Stimulated activated CD4-positive, alpha-beta T cell treated with anti-CD3 and anti-CD28 coated beads, Interleukin-4, amount 100 ng/mL, for 48 hours (primary cell): ENCODE data around the gene SLC28A1.
"Not testable (repeated sequence)": the region's sequence is repeated elsewhere in the genome, so short reads cannot be mapped to it uniquely, and the experiment has no call there.

Source experiments
- DNase-seq, 2 donors: peaks; one replicate each; pipeline ENCODE4 v3.0.0-alpha.2; 2020; ENCODE audit warnings: low read depth in 2 of 2

SLC28A1 gene

DNA sequence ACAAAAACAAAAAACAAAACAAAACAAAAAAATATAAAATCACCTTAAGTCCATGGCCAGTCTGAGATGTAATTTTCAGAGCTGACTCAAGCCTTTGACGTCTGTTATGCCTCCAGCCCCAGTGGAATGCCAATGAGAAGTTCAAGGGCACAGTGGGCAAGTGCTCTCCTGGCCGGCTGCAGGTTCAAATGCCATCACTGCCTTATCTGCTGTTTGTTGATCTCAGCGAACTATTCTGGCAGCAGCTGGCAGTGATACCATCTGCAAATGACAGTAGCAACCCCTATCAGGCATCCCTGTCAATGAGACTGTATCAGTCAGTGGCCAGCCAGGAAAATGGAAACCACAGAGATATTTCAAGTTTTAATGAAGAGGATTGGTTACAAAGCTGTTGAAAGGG, 86.4 kb downstream of the SLC28A1 start:
- DNase-seq: no peak

DNA sequence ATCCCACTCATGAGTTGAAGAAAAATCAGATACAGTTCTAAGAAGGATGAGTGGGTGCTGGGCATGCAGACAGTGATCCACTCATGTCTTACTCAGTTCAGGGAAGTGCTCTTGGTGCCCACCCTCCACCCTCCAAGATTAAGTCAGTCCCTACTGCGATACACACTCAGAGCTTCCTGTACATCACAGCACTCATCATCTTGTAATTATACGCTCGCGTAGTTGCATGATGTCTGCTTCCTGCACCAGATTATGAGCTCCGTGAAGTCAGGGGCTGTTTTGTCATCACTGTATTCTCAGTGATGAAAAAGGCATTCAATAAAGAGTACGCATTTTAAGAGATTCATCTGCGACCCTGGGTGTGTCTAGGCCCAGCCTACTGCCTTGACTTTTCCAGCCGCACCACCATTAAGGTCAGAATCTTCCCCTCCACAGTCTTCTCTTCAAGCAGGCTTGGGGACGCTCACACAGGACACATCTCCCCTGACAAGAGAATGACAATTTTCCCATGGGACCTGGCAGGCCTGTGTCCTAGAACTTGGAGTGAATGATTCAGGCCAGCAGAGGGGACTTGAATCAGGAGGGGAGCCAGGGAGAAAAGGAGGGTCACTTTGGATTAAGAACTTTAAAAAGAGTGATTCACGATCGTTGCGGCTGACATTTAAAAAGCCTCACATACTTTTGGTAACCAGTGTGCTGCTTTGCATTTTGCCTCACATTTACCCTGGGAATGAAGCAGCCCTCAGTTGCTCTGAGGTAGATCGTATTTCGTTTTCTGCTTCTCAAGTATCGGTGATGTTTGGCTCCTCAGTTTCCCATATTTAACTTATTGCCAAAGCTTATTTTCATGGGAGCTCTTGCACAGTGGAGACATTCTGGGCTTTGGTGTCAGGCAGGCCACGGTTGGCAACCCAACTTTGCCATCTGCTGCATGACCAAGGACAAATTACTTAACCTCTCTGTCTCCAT, 89.3 kb downstream of the SLC28A1 start:
- no peak for DNase-seq

DNA sequence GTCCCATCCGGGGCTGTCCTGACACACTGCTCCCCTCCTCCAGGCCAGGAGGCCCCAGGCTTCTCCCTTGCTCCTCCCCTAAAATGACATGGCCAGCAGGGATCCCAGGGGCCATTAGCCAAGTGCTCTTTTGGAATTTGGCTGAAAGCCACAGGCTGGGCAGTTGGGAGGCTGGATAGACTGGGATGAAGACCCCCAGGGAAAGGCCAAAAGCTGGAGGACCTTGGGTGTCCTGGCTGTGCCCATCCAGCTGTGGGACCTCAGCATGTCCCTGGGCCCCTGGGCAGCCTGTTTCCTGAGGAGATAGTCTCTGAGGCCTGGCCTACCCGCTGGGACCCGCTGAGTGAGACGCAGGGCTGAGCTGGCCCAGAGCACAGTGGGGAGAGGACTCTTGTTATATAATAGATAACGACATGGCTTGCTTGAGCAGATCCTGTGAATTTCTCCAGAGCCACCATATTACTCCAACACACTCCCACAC, 91.4 kb downstream of the SLC28A1 start:
- DNase-seq: no peak

- DNase-seq: no peak
Measured at GRCh38 chr15:84976746-84977345, 92.4 kb downstream of the SLC28A1 start.

GRCh38 chr15:84979651-84980050, 95.2 kb downstream of the SLC28A1 start:
- no peak for DNase-seq

- peak; percentile 78 to 83 for DNase-seq
Measured at GRCh38 chr15:84980196-84981053, 96.0 kb downstream of the SLC28A1 start.

- peak; percentile 92 to 94 for DNase-seq
Measured at GRCh38 chr15:84981054-84981710, 96.7 kb downstream of the SLC28A1 start.

GRCh38 chr15:84981711-84982300, 97.3 kb downstream of the SLC28A1 start, which contains the start of gene PDE8A:
PDE8A (plus strand) TSS chr15:84981856; CDS start chr15:84982163, 307 bp downstream.
- DNase-seq: peak; percentile 7 to 38

GRCh38 chr15:84982301-84982920, 97.9 kb downstream of the SLC28A1 start:
- DNase-seq: peak; percentile 32 to 36

GRCh38 chr15:84983294-84983693, 98.8 kb downstream of the SLC28A1 start:
- DNase-seq: no peak

GRCh38 chr15:84983711-84984110, 99.2 kb downstream of the SLC28A1 start:
- no peak for DNase-seq

DNA sequence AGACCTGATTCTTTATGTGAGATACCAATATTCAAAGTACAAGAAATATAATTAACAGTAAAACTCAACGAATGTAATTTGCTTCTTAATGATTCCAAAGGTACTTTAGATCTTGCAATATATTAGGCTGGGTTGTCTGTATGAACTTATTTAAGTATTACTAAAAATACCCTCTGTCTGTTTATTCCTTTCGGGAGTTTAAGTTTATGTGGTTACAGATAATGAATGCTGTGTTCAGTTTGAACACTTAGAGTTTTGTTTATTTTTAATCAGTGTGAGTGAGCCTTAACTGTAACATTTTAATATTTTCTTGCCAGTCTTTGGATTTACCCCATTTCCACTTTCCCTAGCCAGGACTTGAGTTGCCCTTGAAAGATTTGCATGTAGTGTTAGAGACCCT, 100.7 kb downstream of the SLC28A1 start:
- no peak for DNase-seq

GRCh38 chr15:84987351-84987750, 102.9 kb downstream of the SLC28A1 start:
- DNase-seq: not testable (repeated sequence)

DNA sequence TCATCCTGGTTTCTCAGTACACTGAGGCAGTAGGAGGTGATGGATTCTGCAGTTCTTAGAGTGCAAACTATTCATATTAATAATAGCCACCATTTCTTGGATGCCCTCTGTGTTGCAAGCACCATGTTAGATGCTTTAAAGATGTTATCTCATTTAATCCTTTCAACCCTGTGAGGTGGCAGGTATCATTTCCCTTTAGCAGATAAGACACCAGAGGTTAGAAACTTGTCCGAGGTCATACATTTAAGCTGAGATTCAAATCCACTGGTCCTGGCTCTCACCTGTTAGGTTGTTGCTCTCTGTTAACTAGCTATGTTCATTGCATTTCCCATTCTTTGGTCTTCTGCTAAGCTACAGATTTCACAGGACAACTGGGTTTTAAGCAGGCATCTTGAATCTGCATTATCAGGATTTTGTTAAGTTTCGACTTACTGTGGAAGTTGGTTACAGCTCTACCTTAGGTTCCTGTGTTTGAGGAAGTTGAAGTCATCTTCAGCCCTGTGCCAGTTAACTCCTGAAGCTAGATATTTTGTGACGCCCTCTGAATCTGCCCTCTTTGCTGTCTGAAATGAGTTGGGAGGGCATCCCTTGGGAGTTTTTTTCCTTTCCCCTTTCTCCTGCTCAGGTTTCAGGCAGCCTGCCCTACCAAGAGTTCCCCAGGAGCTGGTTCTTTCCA, 103.6 kb downstream of the SLC28A1 start:
- no peak for DNase-seq

- no peak for DNase-seq
Measured at GRCh38 chr15:84988909-84989644, 104.6 kb downstream of the SLC28A1 start.

DNA sequence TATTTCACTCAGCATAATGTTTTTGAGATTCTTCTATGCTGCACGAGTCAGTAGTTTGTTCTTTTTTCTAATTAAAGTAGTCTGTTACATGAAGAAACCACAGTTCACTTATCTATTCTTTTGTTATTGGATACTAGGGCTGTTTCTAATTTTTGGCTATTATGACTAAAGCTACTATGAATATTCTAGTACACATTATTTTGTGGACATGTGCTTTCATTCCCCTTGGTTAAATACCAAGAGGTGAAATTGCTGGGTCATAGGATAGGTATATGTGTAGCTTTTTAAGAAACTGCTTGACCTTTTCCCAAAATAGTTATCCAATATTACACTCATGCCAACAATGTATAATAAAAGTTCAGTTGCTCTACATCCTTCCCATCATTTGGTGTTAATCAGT, 106.0 kb downstream of the SLC28A1 start:
- no peak for DNase-seq

DNA sequence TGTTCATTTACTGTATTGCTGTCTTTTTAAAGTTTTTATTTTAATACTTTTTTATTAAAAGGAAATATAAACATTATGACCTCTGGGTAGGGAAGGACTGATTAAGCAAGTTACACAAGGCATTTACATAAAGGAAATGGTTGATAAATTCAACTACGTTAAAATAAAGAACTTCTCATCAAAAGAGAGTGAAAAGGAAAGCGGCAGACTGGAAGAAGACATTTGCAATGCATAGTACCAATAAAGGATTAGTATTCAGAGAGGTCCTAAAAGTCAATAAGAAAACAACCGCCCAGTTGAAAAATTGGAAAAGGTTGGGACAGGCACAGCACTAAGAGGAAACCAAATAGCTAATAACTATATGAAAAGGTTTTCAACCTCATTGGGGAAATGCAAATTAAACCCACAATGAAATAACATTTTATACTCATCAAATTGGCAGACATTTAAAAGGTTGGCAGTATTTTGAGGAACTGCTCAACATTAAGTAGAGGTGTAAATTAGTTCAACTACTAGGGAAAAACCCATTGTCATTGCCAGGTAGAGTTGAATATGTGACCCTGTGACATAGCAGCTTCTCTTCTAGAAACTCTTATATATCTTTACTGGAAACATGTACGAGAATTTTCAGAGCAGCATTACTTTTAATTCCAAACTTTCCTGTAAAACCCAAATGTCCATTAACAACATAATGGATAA, 106.7 kb downstream of the SLC28A1 start:
- no peak for DNase-seq

DNA sequence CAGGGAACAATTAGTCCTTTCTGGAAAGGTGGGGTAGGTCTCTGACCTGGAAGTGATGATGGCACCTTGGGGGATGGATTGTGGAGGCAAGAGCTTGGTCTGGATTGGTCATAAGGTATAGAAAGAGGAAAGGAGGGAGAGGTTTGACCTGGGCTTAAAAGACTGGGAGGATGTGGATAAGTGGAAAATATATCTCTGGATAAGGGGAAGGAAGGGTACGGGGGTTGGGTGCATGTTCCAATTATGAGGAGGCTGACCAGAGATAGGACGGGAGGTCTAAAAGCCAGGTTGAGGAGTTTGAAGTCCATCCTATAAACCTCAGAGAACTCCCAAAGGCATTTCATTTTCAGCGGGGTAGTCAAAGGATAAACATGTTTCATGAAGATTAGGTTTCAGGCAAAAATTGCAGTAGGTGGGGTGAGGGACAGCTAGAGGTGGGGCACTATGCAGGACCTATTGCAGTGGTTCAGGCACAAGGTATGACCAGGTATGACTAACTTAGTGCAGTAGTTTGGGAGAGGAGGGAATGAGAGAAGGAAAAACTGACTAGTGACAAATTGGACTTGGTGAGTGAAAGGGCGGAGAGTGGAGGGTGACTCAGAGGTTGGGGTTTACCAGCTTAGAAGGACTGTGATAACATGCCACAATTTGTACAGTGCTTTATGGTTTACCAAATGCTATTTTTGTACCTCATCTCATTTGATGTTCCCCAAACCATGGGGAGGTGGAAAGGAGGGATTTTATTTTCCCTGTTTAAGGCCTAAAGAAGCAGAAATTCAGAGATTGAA, 107.9 kb downstream of the SLC28A1 start:
- peak in 1 of 2 donors; percentile 38 for DNase-seq
